Bronchial epithelial cell (primary cell): Measurements from ENCODE around the gene EYA3. TPM values are rescaled to one million over a fixed set of nuclear protein-coding genes. Genes with fewer than 3 reads are reported as not detected.
A peak's percentile ranks its signal among the peaks of the same experiment; 100 is the strongest.
"Not testable (repeated sequence)": the region's sequence is repeated elsewhere in the genome, so short reads cannot be mapped to it uniquely, and the experiment has no call there.

ENCODE experiments used
- DNase-seq: peaks from one replicate; pipeline ENCODE4 v3.0.0-alpha.2; 2010; ENCODE audit warnings: low read depth
- FAIRE-seq: peaks from 2 replicates; lab custom pipeline; 2011; peaks lifted over from hg19 to GRCh38; lab: Jason Lieb, UNC
- H3K27me3 ChIP-seq: 2 replicates; pipeline ENCODE4 v1.5.1; 2011; ENCODE audit warnings: low read length; ENCODE audit not compliant: control insufficient read depth, insufficient read depth
- H3K36me3 ChIP-seq: 2 replicates; pipeline ENCODE4 v1.5.1; 2011; ENCODE audit warnings: low read length; ENCODE audit not compliant: control insufficient read depth, insufficient read depth
- H3K4me3 ChIP-seq: 2 replicates; pipeline ENCODE4 v1.5.1; 2011; ENCODE audit warnings: mild to moderate bottlenecking, low read depth, low read length, control low read depth
- total RNA-seq: library from RNA; depleted of rRNA; stranded (reverse); fragments of >200 nt; gene quantifications from 2 replicates; pipeline ENCODE4 v1.2.1, GENCODE V29; 2014
- TF ChIP-seq, protein P1 (sequence below): IDR thresholded peaks from 2 replicates; pipeline ENCODE4 v1.5.1; 2011; ENCODE audit warnings: mild to moderate bottlenecking, moderate library complexity, low read length, control low read depth, inconsistent platforms; ENCODE audit not compliant: insufficient read depth, severe bottlenecking

Gene EYA3
- total RNA-seq, 1 donor from 2014 or later = 7.1 TPM

DNA sequence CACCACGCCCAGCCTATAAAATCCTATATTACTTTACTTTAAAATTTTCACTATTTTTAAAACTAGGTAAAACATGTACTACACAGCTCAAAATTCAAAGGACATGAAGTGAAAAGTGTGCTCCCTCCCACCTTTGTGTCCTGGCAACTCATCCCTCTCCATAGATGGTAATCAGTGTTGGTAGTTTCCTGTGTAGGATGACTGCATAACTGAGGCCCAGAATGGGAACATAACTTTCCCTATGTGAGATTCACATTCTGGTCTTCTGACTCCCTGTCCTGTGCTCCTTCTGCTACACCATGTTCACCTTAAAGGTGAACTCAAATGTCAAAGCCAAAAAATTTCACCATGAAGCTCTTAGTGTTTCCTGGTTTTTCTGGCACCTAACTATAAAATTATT lies 89.4 kb downstream of the EYA3 start:
- peaks cover 13% of the 10 kb centered on the region for H3K36me3 ChIP-seq

DNA sequence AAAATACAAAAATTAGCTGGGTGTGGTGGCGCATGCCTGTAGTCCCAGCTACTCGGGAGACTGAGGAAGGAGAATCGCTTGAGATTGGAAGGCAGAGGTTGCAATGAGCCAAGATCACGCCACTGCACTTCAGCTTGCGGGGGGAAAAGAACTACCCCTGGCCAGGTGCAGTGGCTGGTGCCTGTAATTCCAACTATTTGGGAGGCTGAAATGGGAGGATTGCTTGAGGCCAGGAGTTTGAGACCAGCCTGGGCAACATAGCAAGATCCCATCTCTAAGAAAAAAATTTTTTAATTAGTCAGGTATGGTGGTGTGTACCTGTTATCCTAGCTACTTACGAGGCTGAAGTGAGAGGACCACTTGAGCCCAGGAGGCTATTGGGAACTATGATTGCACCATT lies 93.9 kb downstream of the EYA3 start:
- H3K36me3 ChIP-seq = peaks cover 17% of the 10 kb centered on the region
- H3K4me3 ChIP-seq, FAIRE-seq, DNase-seq, H3K27me3 ChIP-seq: not testable (repeated sequence)

More for the DNA sequence above, 89.4 kb downstream of the EYA3 start:
- TF ChIP-seq, protein P1, sequence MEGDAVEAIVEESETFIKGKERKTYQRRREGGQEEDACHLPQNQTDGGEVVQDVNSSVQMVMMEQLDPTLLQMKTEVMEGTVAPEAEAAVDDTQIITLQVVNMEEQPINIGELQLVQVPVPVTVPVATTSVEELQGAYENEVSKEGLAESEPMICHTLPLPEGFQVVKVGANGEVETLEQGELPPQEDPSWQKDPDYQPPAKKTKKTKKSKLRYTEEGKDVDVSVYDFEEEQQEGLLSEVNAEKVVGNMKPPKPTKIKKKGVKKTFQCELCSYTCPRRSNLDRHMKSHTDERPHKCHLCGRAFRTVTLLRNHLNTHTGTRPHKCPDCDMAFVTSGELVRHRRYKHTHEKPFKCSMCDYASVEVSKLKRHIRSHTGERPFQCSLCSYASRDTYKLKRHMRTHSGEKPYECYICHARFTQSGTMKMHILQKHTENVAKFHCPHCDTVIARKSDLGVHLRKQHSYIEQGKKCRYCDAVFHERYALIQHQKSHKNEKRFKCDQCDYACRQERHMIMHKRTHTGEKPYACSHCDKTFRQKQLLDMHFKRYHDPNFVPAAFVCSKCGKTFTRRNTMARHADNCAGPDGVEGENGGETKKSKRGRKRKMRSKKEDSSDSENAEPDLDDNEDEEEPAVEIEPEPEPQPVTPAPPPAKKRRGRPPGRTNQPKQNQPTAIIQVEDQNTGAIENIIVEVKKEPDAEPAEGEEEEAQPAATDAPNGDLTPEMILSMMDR = no peak
- no peak overlapping the region for H3K4me3 ChIP-seq
- DNase-seq (no peak), FAIRE-seq (no peak)
- H3K27me3 ChIP-seq = no peaks in the 10 kb centered on the region

GRCh38 chr1:27994060-27994459 lies 94.3 kb downstream of the EYA3 start:
- H3K4me3 ChIP-seq = no peak overlapping the region
- peaks cover 18% of the 10 kb centered on the region for H3K36me3 ChIP-seq
- FAIRE-seq (no peak), DNase-seq (no peak)
- no peaks in the 10 kb centered on the region for H3K27me3 ChIP-seq
- TF ChIP-seq, protein P1 = no peak

DNA sequence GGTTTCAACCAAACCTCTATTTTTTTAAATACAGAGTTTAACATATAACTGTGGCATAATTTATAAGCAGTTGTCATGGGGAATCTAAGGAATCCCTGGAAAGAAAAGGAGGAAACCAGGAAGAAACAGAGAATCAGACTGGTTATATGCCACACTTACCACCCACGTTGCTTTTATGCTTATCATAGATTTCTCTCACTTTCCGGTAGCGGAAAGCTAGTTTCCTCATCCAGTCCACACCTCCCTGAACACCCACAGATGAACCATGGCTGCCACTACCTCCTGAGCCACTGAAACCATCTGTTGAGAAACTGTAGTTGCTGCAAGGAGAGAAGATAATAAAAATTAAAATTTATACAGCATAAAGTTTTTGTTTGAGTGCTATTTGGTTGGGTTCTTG lies 95.2 kb downstream of the EYA3 start:
- FAIRE-seq (no peak), DNase-seq (no peak)
- Histone ChIP-seq H3K4me3 (no peak overlapping the region), H3K27me3 (no peaks in the 10 kb centered on the region), H3K36me3 (peaks cover 19% of the 10 kb centered on the region)
- TF ChIP-seq, protein P1 = no peak

- DNase-seq (no peak), FAIRE-seq (no peak)
- no peaks in the 10 kb centered on the region for H3K27me3 ChIP-seq
- H3K36me3 ChIP-seq = peaks cover 19% of the 10 kb centered on the region
- TF ChIP-seq, protein P1 = no peak
- no peak overlapping the region for H3K4me3 ChIP-seq
These were observed 96.1 kb downstream of the EYA3 start for GRCh38 chr1:27992276-27992675.

DNA sequence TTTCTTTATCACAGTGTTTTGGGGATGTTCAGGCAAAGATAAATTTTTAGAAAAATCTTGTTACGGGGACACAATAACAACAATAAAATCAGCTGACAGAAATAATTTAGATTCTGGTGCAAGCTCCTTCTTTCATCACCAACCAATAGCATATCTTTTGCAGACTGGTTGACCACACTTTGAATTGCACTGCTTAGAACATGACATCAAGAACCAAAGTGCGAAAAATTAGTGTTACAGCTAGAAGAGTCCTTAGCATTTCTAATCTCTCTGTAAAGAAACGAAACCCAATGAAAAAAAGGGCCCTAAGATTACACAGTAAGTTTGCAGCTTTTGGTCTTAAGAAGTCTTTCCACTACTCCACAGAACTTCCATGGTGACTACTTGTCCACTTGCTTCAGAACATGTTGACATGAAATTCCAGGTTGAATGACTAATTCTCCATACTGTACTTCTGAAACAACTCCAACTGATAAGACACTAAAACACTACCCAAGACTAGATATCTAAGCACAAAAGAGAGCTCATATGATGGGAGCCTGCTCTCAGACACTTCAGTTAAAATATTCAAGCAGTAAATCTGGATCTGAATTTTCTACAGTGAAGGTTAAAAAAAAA lies 97.4 kb downstream of the EYA3 start:
- no peak for FAIRE-seq
- H3K36me3 ChIP-seq = peaks cover 15% of the 10 kb centered on the region
- no peaks in the 10 kb centered on the region for H3K27me3 ChIP-seq
- peak; percentile 11 for DNase-seq
- TF ChIP-seq, protein P1 = no peak
- H3K4me3 ChIP-seq = no peak overlapping the region
